ENCODE results near the gene ST7.

The ST7 gene

DNA sequence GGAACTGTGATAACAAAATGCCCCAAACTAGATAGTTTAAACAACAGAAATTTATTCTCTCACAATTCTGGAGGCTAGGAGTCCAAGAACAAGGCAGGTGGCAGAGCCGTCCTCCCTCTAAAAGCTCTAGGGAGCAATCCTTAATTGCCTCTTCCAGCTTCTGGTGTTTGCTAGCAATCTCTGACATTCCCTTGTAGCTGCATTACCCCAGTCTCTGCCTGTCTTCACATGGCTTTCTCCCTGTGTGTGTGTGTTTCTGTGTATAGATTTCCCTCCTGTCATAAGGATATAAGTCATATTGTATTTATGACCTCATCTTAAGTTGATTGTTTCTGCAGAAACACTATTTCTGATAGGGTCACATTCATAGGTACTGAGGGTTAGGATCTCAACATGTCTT, 192.0 kb downstream of the ST7 start:
- no peak overlapping the region for H3K4me3 ChIP-seq (ENCODE audit: low read depth, low read length)

DNA sequence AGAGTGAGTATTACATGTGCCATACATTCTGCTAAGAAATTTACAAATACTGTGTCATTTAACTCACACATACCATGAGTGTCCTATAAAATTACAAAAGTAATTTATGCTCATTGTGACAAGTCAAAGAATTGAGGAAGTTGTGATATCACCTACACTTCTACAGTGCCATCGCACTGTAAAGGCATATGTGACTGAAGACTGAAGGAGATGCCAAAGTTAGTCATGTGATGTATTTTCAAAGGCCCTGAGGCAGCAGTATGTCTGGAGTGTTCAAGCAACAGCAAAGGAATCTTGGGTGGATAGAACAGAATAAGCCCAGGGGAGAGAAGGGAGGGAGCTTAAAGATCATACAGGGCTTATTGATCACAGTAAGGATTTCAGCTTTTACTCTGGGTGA, 192.8 kb downstream of the ST7 start:
- H3K4me3 ChIP-seq (ENCODE audit: low read depth, low read length), result no peak overlapping the region

DNA sequence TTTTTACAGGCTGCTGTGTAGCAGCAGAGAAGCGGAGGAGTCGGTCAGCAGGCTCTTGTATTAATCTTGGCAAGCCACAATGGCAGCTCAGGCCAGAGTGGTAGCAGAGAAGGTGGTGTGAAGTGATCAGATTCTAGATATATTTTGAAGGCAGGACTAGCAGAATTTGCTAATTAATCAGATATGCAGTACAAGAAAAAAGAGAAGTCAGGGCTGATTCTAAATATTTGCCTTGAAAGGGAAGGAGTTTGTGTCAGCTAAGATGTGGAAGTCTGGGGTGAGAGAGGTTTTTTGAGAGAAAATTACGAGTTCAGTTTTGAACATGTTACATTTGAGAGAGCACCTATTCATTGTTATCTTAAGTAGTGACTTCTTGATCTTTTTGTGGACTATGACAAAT, 193.2 kb downstream of the ST7 start:
- H3K4me3 ChIP-seq (ENCODE audit: low read depth, low read length), result no peak overlapping the region

DNA sequence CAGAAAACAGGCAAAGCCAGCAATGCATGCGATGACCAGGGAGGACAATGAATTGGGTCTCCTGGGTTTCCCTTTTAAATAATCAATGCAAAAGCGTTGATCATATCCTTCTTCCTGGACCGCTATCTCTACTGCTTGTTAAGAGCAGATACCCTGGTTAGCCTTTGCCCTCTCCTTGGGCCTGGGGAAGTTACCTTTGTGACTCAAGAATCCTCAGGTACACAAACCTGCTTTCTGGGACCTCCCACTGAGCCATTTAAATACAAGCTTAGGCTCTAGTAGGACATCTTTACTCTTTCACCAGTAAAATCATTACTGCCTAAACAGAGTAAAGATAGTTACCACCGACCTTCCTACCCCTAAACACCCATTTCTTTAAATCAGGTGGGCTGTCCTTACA, 195.7 kb downstream of the ST7 start:
- no peak overlapping the region for H3K4me3 ChIP-seq (ENCODE audit: low read depth, low read length)

DNA sequence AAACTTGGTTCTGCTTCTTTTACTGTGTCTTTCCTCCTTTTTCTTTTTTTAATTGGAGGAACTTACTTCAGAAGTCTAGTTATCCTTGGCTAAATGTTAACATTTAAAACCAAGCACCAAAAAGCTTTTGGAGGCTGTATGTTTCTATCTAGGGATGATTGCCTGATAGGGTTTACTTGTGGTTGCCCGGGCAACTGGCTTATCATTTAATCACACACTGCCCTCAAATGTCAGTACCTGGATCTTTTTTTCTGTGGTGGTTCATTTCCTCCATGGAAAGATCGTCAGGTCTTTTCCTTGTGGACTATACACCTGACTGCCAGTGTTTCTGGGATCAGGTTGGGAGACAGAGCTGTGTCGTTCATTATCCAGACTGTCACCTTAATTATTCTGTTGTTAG, 196.4 kb downstream of the ST7 start:
- no peak overlapping the region for H3K4me3 ChIP-seq (ENCODE audit: low read depth, low read length)

DNA sequence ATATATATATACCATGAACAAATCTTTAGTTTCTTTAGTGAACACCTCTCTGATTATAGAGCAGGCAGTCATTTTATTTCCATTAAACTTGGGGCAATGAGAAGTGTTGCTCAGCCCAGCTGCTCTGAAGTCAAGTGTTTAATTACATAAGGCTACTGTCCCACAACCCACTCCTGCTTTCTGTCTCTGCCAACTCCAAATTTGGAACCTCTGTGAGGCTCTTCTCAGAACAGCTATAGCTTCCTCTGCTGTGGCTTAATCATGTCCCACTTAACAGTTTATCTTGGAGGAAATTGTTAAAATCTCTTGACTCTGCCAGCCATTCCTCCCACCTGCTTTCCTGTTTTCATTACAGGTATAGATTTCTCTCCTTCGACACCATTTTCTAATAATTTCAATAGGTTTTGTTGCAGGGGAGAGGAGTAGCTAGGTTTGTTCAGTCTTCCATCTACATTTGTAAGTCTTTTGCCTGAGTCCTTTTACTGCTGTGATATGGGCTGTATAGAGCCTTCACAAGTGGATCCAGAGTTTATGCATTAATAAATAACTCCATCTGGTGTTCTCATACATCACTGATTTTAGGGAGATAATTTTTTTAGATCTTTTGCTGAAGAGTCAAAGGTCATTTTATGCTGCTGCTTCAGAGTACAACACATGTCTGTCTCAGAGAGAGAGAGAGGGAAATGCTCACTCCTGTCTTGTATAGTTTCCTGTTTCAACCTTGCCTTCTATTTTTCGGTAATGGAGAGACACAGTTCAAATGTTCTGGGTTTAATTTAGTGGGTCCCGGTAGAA, 199.1 kb downstream of the ST7 start:
- no peak overlapping the region for H3K4me3 ChIP-seq (ENCODE audit: low read depth, low read length)

DNA sequence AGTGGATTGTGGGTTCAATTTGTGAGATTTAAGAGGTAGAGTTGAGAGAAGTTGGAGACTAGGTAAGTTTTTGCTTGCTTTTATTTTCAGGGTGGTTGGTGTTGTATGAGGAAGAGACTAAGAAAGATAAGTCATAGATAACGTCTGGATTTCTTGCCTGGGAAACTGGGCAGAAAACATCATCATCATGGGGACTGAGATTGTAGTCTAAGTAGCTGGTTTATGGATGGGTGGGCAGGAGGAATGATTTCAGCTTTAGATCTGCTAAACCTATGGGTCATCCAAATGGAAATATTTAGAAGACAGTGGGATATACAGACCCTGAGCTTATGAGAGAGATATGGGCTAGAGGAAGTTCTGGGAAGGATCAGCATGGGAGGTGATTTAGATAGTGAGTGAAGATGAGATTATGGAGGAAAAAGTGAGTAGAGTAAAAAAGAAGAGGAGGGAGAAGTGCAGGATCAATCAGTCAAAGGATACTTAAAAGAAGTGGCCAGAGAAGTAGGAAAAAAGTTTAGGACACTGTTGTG, 199.8 kb downstream of the ST7 start:
- H3K4me3 ChIP-seq (ENCODE audit: low read depth, low read length), result no peak overlapping the region

DNA sequence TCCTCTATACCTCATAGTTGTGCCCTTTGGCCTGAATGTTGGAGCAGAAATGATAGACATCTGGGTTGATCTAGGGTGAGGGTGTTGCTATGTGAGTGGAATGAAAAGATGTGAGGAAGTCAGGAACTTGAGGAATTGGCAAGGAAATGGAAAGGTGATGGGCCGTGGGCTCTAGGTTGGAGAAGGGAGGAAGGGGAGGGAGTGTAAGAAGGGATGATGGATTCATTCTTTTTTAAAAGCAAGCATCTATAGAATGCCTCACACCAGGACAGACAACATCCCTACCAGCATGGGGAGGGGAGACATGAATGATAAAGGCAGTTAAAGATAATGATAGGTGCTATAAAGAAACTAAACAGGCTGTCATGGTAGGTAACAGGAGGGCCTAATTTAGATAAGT, 201.4 kb downstream of the ST7 start:
- H3K4me3 ChIP-seq (ENCODE audit: low read depth, low read length), result no peak overlapping the region

DNA sequence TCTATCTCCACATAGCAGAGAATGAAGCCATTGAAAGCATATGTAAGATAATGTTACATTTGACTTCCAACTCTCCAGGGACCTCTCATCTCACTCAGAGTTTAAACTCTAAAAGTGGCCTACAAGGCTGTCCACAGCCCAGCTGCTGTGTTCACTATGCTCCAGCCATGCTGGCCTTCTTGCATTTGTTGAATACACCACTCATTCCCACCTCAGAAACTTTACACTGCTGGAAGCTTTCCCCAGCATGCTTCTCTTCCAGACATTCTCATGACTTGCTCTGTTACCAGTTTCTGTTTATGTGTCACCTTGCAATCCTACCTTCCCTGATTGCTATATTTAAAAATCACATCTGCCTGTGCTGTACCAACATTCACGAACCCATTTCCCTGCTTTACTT, 202.4 kb downstream of the ST7 start:
- H3K4me3 ChIP-seq (ENCODE audit: low read depth, low read length), result no peak overlapping the region

DNA sequence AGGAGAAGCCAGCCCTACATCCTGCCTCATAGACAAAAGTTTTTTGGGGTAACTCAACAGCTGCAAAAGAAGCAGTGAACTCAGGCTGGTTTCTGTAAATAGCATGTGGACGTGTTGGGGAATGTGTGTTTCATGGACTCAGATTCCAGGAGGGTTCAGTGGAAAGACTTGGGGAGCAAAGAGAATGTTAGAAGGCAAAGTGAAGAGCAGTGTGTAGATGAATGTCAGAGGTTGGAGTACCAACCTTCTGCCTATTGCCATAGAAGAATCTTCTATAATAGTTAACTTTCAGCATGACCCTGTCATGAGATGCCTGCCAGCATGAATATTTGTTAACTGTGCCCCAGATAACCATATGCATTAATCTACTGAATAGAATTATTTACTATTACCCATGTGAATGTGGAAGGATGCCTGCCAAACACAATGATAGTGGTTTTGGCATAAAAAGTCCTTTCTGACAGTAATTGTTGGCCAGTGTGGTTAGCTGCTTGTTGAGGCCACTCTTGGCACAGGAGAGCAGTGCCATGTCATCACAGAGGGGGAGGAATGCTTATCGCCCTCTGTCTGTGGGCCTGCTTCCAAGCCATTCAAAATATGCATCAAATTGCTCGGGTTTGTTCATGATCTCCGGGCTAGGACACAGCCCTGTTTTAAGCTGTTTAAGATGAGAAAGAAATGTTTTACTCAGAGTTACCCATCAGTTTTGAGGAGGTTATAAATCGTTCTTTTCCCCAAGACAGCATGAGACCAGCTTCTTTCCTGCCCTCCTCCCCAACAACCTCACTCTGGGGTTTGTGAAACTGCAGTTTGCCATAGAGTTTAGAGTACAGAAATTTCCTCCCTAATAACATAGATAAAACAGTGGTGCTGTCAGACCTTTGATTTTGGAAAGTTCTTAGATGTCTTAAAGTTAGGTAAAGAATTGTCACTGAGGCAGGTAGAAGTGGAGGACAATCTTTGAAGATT, 204.2 kb downstream of the ST7 start:
- no peak overlapping the region for H3K4me3 ChIP-seq (ENCODE audit: low read depth, low read length)

DNA sequence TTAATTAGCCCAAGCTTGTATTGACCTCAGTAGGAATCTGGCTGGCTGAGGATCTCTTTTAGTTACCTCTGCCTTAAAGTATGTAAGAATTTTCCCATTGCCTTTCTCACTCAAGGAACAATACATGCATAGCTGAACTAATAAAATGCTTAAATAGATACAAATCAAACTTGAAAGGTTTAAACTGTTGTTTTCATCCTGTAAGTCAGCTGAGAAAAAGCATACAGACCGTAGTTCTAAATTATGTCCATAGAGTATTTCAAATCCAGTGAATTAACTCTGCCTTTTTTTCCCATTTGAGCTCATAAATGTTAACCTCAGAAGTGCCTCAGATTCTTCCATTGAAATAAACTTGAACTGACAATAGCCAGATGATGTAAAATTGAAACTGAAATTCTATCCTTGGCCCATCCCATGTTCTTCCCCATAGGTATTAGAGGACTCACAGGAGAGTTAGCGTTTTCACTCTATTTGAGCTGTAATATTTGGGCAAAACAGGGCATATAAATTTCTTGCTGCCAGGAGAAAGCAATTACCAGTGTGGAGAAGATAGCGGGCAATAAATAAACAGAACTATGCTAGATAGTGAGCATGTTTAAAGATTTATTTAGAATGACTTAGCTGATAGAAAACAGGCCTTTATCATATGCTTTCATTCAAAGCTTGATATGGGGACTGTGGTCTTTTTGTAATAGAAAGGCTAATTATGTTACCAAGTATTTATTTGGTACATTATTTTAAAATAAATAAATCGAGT, 205.8 kb downstream of the ST7 start:
- H3K4me3 ChIP-seq (ENCODE audit: low read depth, low read length), result no peak overlapping the region

DNA sequence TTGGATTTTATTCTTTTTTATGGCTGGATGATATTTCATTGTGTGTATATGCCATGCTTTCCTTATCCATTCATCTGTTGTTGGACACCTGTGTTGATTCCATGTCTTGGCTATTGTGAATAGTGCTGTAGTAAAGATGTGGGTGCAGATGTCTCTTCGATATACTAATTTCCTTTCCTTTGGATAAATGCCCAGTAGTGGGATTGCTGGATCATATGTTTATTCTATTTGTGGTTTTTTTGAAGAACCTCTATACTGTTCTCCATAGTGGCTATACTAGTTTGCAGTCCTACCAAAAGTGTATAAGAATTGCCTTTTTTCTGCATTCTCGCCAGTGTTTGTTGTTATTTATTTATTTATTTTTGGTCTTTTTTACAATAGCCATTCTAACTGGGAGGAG, 209.8 kb downstream of the ST7 start:
- H3K4me3 ChIP-seq (ENCODE audit: low read depth, low read length), result no peak overlapping the region

DNA sequence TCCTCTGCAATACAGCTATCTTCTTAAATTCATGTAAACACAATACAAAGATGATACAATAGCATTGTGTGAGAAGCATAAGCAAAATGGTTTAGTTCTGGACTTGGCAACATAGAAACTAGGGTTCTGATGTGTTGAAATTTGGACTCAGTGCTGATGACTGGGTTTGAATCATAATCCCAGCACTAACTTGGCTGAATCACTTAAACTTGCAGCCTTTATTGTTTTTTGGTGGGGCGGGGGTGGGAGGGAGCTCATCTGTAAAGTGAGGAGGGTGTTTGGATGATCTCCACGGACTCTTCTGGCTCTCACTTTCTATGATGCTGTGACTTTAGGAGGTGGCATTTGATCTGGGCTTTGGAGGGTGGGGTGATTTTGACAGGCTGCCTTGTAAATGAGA, 211.3 kb downstream of the ST7 start:
- no peak overlapping the region for H3K4me3 ChIP-seq (ENCODE audit: low read depth, low read length)

DNA sequence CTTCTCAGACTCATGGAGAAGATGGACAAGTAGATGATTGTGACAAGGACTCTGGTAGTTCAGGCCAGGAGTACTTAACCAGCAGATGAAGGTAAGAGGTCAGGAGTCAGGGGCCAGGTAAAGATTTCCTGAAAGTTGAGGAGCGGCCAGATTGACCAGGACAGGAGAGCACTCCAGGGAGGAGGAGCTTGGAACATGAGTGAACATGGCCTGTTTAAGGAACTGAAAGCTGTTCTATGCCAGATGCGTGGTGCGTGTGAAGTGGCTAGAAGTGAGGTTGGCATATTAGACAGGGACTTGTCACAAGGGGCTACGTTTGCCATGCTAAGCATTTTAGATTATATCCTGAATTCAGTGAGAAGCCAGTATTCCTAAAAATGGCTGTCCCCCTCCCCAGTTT, 212.4 kb downstream of the ST7 start:
- no peak overlapping the region for H3K4me3 ChIP-seq (ENCODE audit: low read depth, low read length)

DNA sequence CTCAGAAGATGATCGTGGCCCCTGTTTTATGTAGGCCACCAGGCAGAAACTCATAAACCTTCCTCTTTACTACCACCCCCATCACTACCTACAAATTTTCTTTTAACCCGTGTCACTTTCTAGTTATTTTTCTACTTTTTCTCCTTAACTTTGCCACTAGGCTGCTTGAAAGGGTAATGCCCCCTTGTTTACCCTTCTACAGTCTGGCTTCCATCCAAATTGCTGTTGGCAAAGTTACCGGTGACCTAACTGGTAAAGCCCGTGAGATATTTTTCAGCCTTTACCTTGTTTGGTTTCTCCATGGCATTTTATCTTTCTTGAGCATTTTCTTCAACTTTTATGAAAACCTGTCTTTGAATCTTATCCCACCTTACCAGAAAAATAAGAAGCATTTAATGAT, 216.6 kb downstream of the ST7 start:
- H3K4me3 ChIP-seq (ENCODE audit: low read depth, low read length), result no peak overlapping the region

DNA sequence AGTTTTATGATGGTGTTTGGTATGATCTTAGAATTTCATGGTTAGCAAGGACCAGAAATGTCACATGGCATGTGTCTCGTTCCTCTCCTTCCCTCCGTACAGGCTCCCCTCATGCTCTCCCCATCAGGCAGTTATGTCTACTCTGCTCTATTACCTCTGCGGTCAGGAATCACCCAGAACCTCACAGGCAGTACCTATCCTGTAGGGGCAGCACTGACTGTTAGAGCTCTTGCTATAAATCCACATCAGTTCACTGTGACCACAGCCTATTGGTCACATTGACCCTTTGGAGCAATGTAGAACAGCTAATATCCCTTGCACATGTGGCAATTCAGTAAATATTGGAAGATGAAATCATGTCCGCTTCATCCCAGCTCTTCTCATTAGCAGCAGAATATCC, 217.8 kb downstream of the ST7 start:
- H3K4me3 ChIP-seq (ENCODE audit: low read depth, low read length), result no peak overlapping the region

DNA sequence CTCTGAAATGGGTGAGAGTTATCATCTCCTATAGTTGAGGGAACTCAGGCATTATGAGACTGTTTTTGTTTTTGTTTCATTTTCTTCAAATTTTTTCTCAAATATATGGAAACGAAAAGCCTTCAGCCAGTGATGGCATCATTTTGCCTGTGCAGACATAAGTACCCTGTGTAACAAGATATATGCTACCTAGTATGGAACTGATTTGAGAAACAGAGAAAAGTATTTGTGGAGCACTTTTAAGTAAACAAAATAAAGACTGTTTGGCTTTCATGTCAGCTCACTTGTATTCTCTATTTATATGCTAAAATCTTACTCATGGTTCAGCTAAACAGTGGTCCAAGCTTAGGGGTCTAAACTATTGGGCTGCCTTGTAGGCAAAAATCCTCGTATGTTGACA, 219.0 kb downstream of the ST7 start:
- H3K4me3 ChIP-seq (ENCODE audit: low read depth, low read length), result no peak overlapping the region

DNA sequence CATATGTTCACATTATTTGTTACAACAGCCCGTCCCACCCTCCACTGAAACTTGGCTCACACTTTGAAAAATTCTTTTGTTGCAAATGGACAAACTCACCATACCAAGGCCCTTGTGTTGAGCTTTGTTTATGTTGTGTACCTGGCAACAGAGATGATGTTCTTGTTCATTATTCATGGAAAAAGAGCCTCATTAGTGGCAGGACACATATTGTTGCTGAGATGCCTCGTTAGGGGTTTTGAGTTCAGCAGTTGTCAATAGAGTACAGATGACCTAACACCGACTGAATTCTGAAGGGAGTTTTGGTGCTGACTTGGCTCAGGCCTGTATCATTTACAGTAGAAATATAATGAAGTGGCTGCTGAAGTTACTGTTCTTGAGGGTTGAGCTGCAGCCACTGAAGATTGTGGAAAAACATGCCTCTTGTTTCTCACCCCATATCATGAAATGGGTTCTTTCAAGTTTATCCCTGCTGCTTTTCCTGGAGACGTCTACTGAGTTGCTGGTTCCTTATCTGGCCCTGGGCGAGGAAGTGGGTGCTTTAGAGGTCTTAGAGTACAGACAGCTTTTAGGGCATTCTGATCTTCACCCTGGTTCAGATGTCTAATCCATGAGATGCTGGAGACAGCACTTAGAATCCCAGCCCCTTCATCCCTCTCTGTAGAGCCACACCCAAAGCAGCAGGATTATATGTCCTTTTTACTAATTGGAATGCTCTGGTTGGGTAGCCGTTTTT, 219.9 kb downstream of the ST7 start:
- no peak overlapping the region for H3K4me3 ChIP-seq (ENCODE audit: low read depth, low read length)

DNA sequence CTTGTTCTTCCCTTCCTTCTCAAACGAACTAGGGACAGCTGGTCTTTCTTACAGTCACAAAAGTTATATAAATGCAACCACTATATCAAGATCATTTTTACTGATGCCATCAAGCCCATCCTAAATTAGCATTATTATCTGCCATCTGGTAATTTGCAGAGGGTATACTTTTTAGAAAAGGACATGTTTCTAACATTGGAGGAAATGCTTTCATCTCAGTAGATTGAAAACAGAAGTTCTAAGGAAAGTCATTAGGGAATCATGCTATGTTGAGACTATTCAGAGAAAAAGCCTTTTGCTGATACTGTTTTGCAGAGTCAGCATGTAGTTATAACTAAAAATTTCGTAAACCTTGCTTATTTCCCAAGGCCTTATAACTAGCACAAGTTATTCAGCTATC, 222.9 kb downstream of the ST7 start:
- no peak overlapping the region for H3K4me3 ChIP-seq (ENCODE audit: low read depth, low read length)

DNA sequence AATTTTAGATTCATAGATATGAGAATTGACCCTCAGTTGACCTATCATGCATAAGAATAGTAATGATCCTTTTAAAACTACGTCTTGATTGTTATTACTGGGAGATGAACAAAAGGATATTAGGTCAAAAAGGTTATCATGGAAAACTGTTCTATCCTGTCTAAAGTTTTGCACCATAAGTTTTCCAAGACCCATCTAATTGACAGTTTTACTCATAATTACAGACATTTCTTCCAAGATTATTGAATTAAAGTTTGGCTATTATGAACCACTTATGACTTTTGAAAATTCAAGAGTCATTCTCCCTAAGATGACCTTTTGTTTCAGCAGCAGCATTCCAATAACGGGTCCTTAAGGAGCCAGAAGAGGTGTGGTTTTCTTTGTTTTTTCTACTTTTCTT, 225.3 kb downstream of the ST7 start:
- no peak overlapping the region for H3K4me3 ChIP-seq (ENCODE audit: low read depth, low read length)

DNA sequence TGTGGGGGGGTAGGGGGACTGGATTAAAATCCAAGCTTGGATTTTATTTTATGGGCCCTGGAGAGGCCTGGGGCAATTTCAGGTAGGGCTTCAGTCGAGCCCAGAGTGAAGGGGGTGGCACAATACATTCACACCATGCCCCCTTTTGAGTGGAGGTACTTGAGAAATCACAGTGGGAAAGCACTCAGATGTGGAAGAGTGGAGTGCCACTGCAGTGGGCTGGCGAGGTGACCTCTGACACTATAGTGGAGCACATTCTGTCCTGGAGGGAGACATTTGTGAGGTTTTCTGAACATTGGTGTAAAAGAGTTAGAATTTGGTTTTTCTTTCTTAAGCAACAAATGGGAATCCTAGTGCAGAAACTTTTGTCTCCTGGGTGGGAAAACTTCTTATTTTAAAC, 226.4 kb downstream of the ST7 start:
- no peak overlapping the region for H3K4me3 ChIP-seq (ENCODE audit: low read depth, low read length)

All from iPS-11a (cell line).